HCT116 (cell line): ENCODE data around the gene LCP1. TPM values are rescaled to one million over a fixed set of nuclear protein-coding genes. Genes with fewer than 3 reads are reported as not detected.

Source experiments
- ATAC-seq: fragments of 200-7000 bp; cut with Tn5 transposase; 2 replicates; pipeline ENCODE4 v1.9.1; 2020; ENCODE audit warnings: mild to moderate bottlenecking, moderate library complexity
- BruUV-seq: library from RNA; stranded (reverse); fragments of 400-500 nt; replicated peaks from 2 replicates; lab custom pipeline; 2021; lab: Mats Ljungman, UMichigan
- CTCF ChIA-PET: fragments of 300-600 bp; sonication (Branson Sonifier 250); formaldehyde crosslinking; loops from one replicate; lab custom pipeline; 2021; ENCODE audit warnings: antibody characterized with exemption; lab: Charles Lee
- POLR2A ChIA-PET: fragments of 300-600, 350-600 bp; sonication (Branson Sonifier 250); formaldehyde crosslinking; loops from one replicate; lab custom pipeline; 2021; ENCODE audit warnings: antibody characterized with exemption; lab: Charles Lee
- RAD21 ChIA-PET, 2 experiments: fragments of 300-600 bp; sonication (Branson Sonifier 250); formaldehyde crosslinking; loops; one replicate each; lab custom pipeline; 2023; ENCODE audit warnings: low total read pairs in 2 of 2; ENCODE audit not compliant: uncharacterized antibody in 2 of 2, unreplicated experiment in 2 of 2, low non-redundant PET in 1 of 2; lab: Charles Lee
- DNase-seq: peaks from one replicate; pipeline ENCODE4 v3.0.0-alpha.2; 2010; ENCODE audit warnings: low read depth, low spot score
- H2AFZ ChIP-seq: fragments of 200-600 bp; shearing (Covaris generic), sonication (generic); 2 replicates; pipeline ENCODE4 v1.6.1; 2017; ENCODE audit warnings: low read depth, mixed run types, mixed read lengths, antibody characterized with exemption, low read length; ENCODE audit not compliant: poor library complexity, severe bottlenecking
- H3K27ac ChIP-seq: 2 replicates; pipeline ENCODE4 v1.5.1; 2012; ENCODE audit warnings: low read depth, low read length
- H3K27me3 ChIP-seq: fragments of 200-600 bp; sonication (generic); 2 replicates; pipeline ENCODE4 v1.6.1; 2016; ENCODE audit warnings: mixed run types, low read length, mixed read lengths; ENCODE audit not compliant: insufficient read depth
- H3K36me3 ChIP-seq, 2 experiments: fragments of 200-500 bp in 1 of 2; fragments of 200-600 bp in 1 of 2; sonication (Bioruptor generic) in 1 of 2; sonication (generic) in 1 of 2; 2 replicates each; pipeline versions ENCODE4 v1.5.1 to v1.6.1; 2014 to 2016; ENCODE audit warnings: low read length in 2 of 2, inconsistent platforms in 1 of 2, mixed read lengths in 1 of 2, mixed run types in 1 of 2; ENCODE audit not compliant: insufficient read depth in 2 of 2, control insufficient read depth in 1 of 2
- H3K4me1 ChIP-seq, 2 experiments: fragments of 200-600 bp in 1 of 2; sonication (generic) in 1 of 2; 2 replicates each; pipeline versions ENCODE4 v1.5.1 to v1.6.1; 2012 to 2017; ENCODE audit warnings: low read length in 2 of 2, inconsistent platforms in 1 of 2, mild to moderate bottlenecking in 1 of 2, mixed read lengths in 1 of 2, mixed run types in 1 of 2, moderate library complexity in 1 of 2; ENCODE audit not compliant: insufficient read depth in 2 of 2, control insufficient read depth in 1 of 2
- H3K4me2 ChIP-seq: fragments of 200-600 bp; sonication (generic); 2 replicates; pipeline ENCODE4 v1.6.1; 2017; ENCODE audit warnings: mixed run types, low read length, mixed read lengths
- H3K4me3 ChIP-seq, 2 experiments: fragments of 200-600 bp in 1 of 2; sonication (generic) in 1 of 2; replicated peaks in 1 of 2; 2 replicates each; pipeline ENCODE4 v1.5.1; 2011 to 2016; ENCODE audit warnings: low read length in 2 of 2, control low read depth in 1 of 2, low read depth in 1 of 2, mild to moderate bottlenecking in 1 of 2, mixed read lengths in 1 of 2, mixed run types in 1 of 2
- H3K79me2 ChIP-seq: fragments of 200-600 bp; sonication (generic); 2 replicates; pipeline ENCODE4 v1.6.1; 2017; ENCODE audit warnings: mild to moderate bottlenecking, mixed run types, low read length, moderate library complexity, mixed read lengths; ENCODE audit not compliant: insufficient read depth
- H3K9ac ChIP-seq: fragments of 200-600 bp; sonication (generic); 2 replicates; pipeline ENCODE4 v1.6.1; 2016; ENCODE audit warnings: low read length, mixed read lengths
- H3K9me2 ChIP-seq: fragments of 200-600 bp; sonication (generic), shearing (Covaris generic); 2 replicates; pipeline ENCODE4 v1.6.1; 2017; ENCODE audit warnings: mixed run types, mild to moderate bottlenecking, moderate library complexity; ENCODE audit not compliant: insufficient read depth
- H3K9me3 ChIP-seq, 2 experiments: fragments of 200-500 bp in 1 of 2; fragments of 200-600 bp in 1 of 2; sonication (Bioruptor generic) in 1 of 2; sonication (generic) in 1 of 2; 2 replicates each; pipeline ENCODE4 v1.6.1; 2014 to 2017; ENCODE audit warnings: low read length in 2 of 2, mixed read lengths in 2 of 2, inconsistent platforms in 1 of 2, low read depth in 1 of 2, mild to moderate bottlenecking in 1 of 2, mixed run types in 1 of 2, moderate library complexity in 1 of 2; ENCODE audit not compliant: control insufficient read depth in 1 of 2, insufficient read depth in 1 of 2
- H4K20me1 ChIP-seq: fragments of 200-600 bp; sonication (generic), shearing (Covaris generic); 2 replicates; pipeline ENCODE4 v1.6.1; 2017; ENCODE audit warnings: mixed run types, mild to moderate bottlenecking, moderate library complexity; ENCODE audit not compliant: insufficient read depth
- CBX3 ChIP-seq: IDR thresholded peaks from 2 replicates; pipeline ENCODE4 v1.6.1; 2012; ENCODE audit warnings: low read depth
- EGR1 ChIP-seq: IDR thresholded peaks from 2 replicates; pipeline ENCODE4 v1.6.1; 2012; ENCODE audit warnings: low read depth
- ELF1 ChIP-seq: IDR thresholded peaks from 2 replicates; pipeline ENCODE4 v1.6.1; 2012; ENCODE audit warnings: low read depth, borderline replicate concordance
- EZH2phosphoT487 ChIP-seq: fragments of 200-600 bp; IDR thresholded peaks from 2 replicates; pipeline ENCODE4 v1.6.1; 2018; ENCODE audit warnings: antibody characterized with exemption, borderline replicate concordance
- FOSL1 ChIP-seq: IDR thresholded peaks from 2 replicates; pipeline ENCODE4 v1.6.1; 2012; ENCODE audit warnings: low read depth
- JUND ChIP-seq: IDR thresholded peaks from 2 replicates; pipeline ENCODE4 v1.6.1; 2012
- MAX ChIP-seq: IDR thresholded peaks from 2 replicates; pipeline ENCODE4 v1.6.1; 2012
- POLR2A ChIP-seq: IDR thresholded peaks from 2 replicates; pipeline ENCODE4 v1.7.0; 2011; ENCODE audit warnings: borderline replicate concordance; ENCODE audit not compliant: insufficient read depth, insufficient read length; ENCODE audit errors: extremely low read depth
- RAD21 ChIP-seq: IDR thresholded peaks from 2 replicates; pipeline ENCODE4 v1.6.1; 2012; ENCODE audit warnings: low read depth, mild to moderate bottlenecking
- REST ChIP-seq: IDR thresholded peaks from 2 replicates; pipeline ENCODE4 v1.6.1; 2012; ENCODE audit warnings: low read depth
- SP1 ChIP-seq: IDR thresholded peaks from 2 replicates; pipeline ENCODE4 v1.6.1; 2012; ENCODE audit warnings: low read depth
- YY1 ChIP-seq: IDR thresholded peaks from 2 replicates; pipeline ENCODE4 v1.6.1; 2011; ENCODE audit warnings: low read length, low read depth, moderate library complexity, mild to moderate bottlenecking; ENCODE audit not compliant: insufficient replicate concordance; ENCODE audit errors: extremely low read depth
- ZFX ChIP-seq: fragments of 450-650 bp; IDR thresholded peaks from 2 replicates; pipeline ENCODE4 v1.6.1; 2017
- ZNF274 ChIP-seq: fragments of 200-500 bp; sonication (Bioruptor generic); IDR thresholded peaks from 2 replicates; pipeline ENCODE4 v1.6.1; 2014; ENCODE audit warnings: mild to moderate bottlenecking, low read depth, low read length, inconsistent platforms
- intact Hi-C: fragments of 100-400 bp; cut with micrococcal nuclease; formaldehyde crosslinking; loops from 2 replicates; pipeline ENCODE4 v1.10.0; 2022
- total RNA-seq: library from RNA; stranded (reverse); gene quantifications from one replicate; pipeline ENCODE4 v1.2.1, GENCODE V29; 2021; ENCODE audit not compliant: unreplicated experiment
- TF ChIP-seq, protein P1 (sequence below): IDR thresholded peaks from 2 replicates; pipeline ENCODE4 v1.6.1; 2012

LCP1 gene
- total RNA-seq, 1 experiment from 2014 or later: 2.2 TPM

DNA sequence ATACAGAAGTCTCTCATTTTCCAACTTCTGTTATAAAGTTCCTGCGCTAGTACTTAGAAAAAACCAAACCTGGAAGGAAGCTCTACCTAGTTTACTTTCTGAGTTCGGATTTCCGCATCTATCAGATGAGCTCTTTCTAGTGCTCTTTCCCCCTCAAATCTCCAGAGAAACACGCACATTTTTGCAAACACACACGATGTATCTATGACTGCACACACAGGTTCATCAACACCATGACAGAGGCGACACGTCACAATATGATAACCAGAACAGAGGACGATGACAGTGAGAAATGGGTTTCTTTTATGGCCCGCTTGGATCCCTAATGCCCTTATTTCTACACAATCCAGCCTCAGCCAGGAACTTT is 29.1 kb upstream of the LCP1 start:
- H3K9me2 ChIP-seq: no peaks in the 10 kb centered on the region

GRCh38 chr13:46210362-46211083 is 28.5 kb upstream of the LCP1 start:
- Histone ChIP-seq H3K9me2 (no peaks in the 10 kb centered on the region), H3K9ac (no peak overlapping the region), H3K4me2 (no peak overlapping the region), H3K9me3 (no peaks in the 10 kb centered on the region), H3K4me1 (no peaks in the 10 kb centered on the region), H2AFZ (no peak overlapping the region), H3K4me3 (no peak overlapping the region), H3K79me2 (no peaks in the 10 kb centered on the region), H3K27ac (no peak overlapping the region), H3K36me3 (no peaks in the 10 kb centered on the region), H4K20me1 (no peaks in the 10 kb centered on the region), H3K27me3 (no peaks in the 10 kb centered on the region)
- RAD21 ChIA-PET: no interaction called here
- DNase-seq (no peak), ATAC-seq (no peak)
- CTCF ChIA-PET: no interaction called here
- intact Hi-C loops: no loop called here
- no TSS peak for BruUV-seq
- POLR2A ChIA-PET: no interaction called here
- TF ChIP-seq RAD21: no peak
- no peak for TF ChIP-seq JUND
- no peak for TF ChIP-seq EGR1
- TF ChIP-seq ELF1: no peak
- TF ChIP-seq YY1: no peak
- TF ChIP-seq SP1: no peak
- TF ChIP-seq REST: no peak
- TF ChIP-seq ZNF274: no peak
- TF ChIP-seq MAX: no peak
- TF ChIP-seq FOSL1: no peak
- TF ChIP-seq CBX3: no peak
- TF ChIP-seq EZH2phosphoT487: no peak
- TF ChIP-seq ZFX: no peak
- TF ChIP-seq, protein P1, sequence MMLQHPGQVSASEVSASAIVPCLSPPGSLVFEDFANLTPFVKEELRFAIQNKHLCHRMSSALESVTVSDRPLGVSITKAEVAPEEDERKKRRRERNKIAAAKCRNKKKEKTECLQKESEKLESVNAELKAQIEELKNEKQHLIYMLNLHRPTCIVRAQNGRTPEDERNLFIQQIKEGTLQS: no peak
- no peak for TF ChIP-seq POLR2A

More for the DNA sequence above, 29.1 kb upstream of the LCP1 start:
- ChIA-PET RAD21 (no interaction called here), CTCF (no interaction called here), POLR2A (no interaction called here)
- no peak overlapping the region for H3K9ac ChIP-seq
- TF ChIP-seq SP1: no peak
- no peak for TF ChIP-seq EZH2phosphoT487
- TF ChIP-seq YY1: no peak
- TF ChIP-seq MAX: no peak
- no peaks in the 10 kb centered on the region for H3K36me3 ChIP-seq
- no peak overlapping the region for H2AFZ ChIP-seq
- no peaks in the 10 kb centered on the region for H3K4me1 ChIP-seq
- DNase-seq: no peak
- ATAC-seq: no peak
- H3K27me3 ChIP-seq: no peaks in the 10 kb centered on the region
- H3K9me3 ChIP-seq: no peaks in the 10 kb centered on the region
- H3K79me2 ChIP-seq: no peaks in the 10 kb centered on the region
- BruUV-seq: no TSS peak
- no peaks in the 10 kb centered on the region for H4K20me1 ChIP-seq
- H3K4me3 ChIP-seq: no peak overlapping the region
- no peak overlapping the region for H3K27ac ChIP-seq
- intact Hi-C loops: no loop called here
- H3K4me2 ChIP-seq: no peak overlapping the region
